GM23248 (cell line): ENCODE measurements around the gene ST6GALNAC3. TPM values are rescaled to one million over a fixed set of nuclear protein-coding genes. Genes with fewer than 3 reads are reported as not detected.
A peak's percentile ranks its signal among the peaks of the same experiment; 100 is the strongest.

Experiments used
- DNase-seq: peaks from one replicate; pipeline ENCODE4 v3.0.0-alpha.2; 2015
- H2AFZ ChIP-seq: fragments of 200-600 bp; sonication (generic); 2 replicates; pipeline ENCODE4 v1.6.1; 2016; ENCODE audit warnings: antibody characterized with exemption
- H3F3A ChIP-seq: fragments of 200-600 bp; sonication (generic); 2 replicates; pipeline ENCODE4 v1.6.1; 2016; ENCODE audit warnings: mild to moderate bottlenecking, antibody characterized with exemption, mixed run types; ENCODE audit not compliant: insufficient read depth
- H3K27ac ChIP-seq: fragments of 200-600 bp; sonication (generic); 2 replicates; pipeline ENCODE4 v1.5.1; 2016; ENCODE audit warnings: mild to moderate bottlenecking
- H3K27me3 ChIP-seq: fragments of 200-600 bp; sonication (generic); replicated peaks from 2 replicates; pipeline ENCODE4 v1.6.1; 2016; ENCODE audit warnings: mild to moderate bottlenecking; ENCODE audit not compliant: insufficient read depth
- H3K36me3 ChIP-seq: fragments of 200-600 bp; sonication (generic); 2 replicates; pipeline ENCODE4 v1.6.1; 2016; ENCODE audit warnings: low read depth, mild to moderate bottlenecking
- H3K4me1 ChIP-seq: fragments of 200-600 bp; sonication (generic); 2 replicates; pipeline ENCODE4 v1.6.1; 2016; ENCODE audit warnings: mild to moderate bottlenecking; ENCODE audit not compliant: insufficient read depth
- H3K4me2 ChIP-seq: fragments of 200-600 bp; sonication (generic); one replicate; pipeline ENCODE4 v1.6.1; 2016; ENCODE audit warnings: mild to moderate bottlenecking; ENCODE audit not compliant: unreplicated experiment
- H3K4me3 ChIP-seq: fragments of 200-600 bp; sonication (generic); 2 replicates; pipeline ENCODE4 v1.5.1; 2016; ENCODE audit warnings: mild to moderate bottlenecking
- H3K79me2 ChIP-seq: fragments of 200-600 bp; sonication (generic); 2 replicates; pipeline ENCODE4 v1.6.1; 2016; ENCODE audit warnings: mild to moderate bottlenecking; ENCODE audit not compliant: insufficient read depth
- H3K9ac ChIP-seq: fragments of 200-600 bp; sonication (generic); 2 replicates; pipeline ENCODE4 v1.6.1; 2016; ENCODE audit warnings: mild to moderate bottlenecking
- H3K9me2 ChIP-seq: fragments of 200-600 bp; sonication (generic); 2 replicates; pipeline ENCODE4 v1.6.1; 2016; ENCODE audit warnings: mixed run types, mild to moderate bottlenecking, moderate library complexity; ENCODE audit not compliant: insufficient read depth
- H3K9me3 ChIP-seq: fragments of 200-600 bp; sonication (generic); one replicate; pipeline ENCODE4 v1.6.1; 2017; ENCODE audit warnings: low read depth
- H4K20me1 ChIP-seq: fragments of 200-600 bp; sonication (generic); 2 replicates; pipeline ENCODE4 v1.6.0; 2016; ENCODE audit not compliant: insufficient read depth
- EZH2 ChIP-seq: fragments of 200-600 bp; sonication (generic); IDR thresholded peaks from 2 replicates; pipeline ENCODE4 v1.6.1; 2018; ENCODE audit warnings: antibody characterized with exemption, mild to moderate bottlenecking; ENCODE audit not compliant: insufficient read depth, poor library complexity, severe bottlenecking
- EZH2phosphoT487 ChIP-seq: fragments of 200-600 bp; sonication (generic); IDR thresholded peaks from 2 replicates; pipeline ENCODE4 v1.6.1; 2018; ENCODE audit warnings: antibody characterized with exemption, moderate library complexity, mild to moderate bottlenecking, low read depth; ENCODE audit not compliant: insufficient read depth
- WGBS, 2 experiments: methylation state at CpG; one replicate each; pipeline ENCODE4 v1.1.6; 2015 to 2017; ENCODE audit warnings: low lambda C conversion rate in 2 of 2, low coverage in 1 of 2; ENCODE audit errors: missing lambda C conversion rate in 2 of 2; 5-methylcytosine and 5-hydroxymethylcytosine counted together
- in situ Hi-C: fragments of 300-500 bp; cut with MboI; formaldehyde crosslinking; loops from 2 replicates; pipeline ENCODE4 v1.15.0; 2020
- polyA plus RNA-seq: library from polyadenylated mRNA; unstranded; fragments of >200 nt; fragmentation: Nextera tagmentation; extraction: Ambion mirVana; gene quantifications from 2 replicates; pipeline ENCODE4 v1.2.1, GENCODE V29; 2016
- total RNA-seq: library from RNA; depleted of rRNA; stranded (reverse); fragments of >200 nt; shearing (Covaris generic); gene quantifications from 2 replicates; pipeline ENCODE4 v1.2.3, GENCODE V29; 2014

ST6GALNAC3 gene
- total and polyA plus RNA-seq, 2 experiments from 2014 or later, result not detected

- in situ Hi-C loops, result no loop called here
- Histone ChIP-seq H3K9me2 (no peaks in the 10 kb centered on the region), H3K9me3 (no peaks in the 10 kb centered on the region), H3K4me2 (no peak overlapping the region), H3K27me3 (0 out of 2 replicates have a peak, but pooled peaks cover 9% of the 10 kb centered on the region), H3K4me3 (peak overlapping the region; percentile 68), H4K20me1 (no peaks in the 10 kb centered on the region), H3K36me3 (no peaks in the 10 kb centered on the region), H3F3A (no peaks in the 10 kb centered on the region), H3K4me1 (no peaks in the 10 kb centered on the region), H3K9ac (no peak overlapping the region), H3K79me2 (no peaks in the 10 kb centered on the region), H2AFZ (peak overlapping the region; percentile 80; the same call in 1 of the 2 replicates), H3K27ac (no peak overlapping the region)
- DNase-seq, result no peak
- TF ChIP-seq EZH2phosphoT487, result no peak
- no peak for TF ChIP-seq EZH2
- WGBS, 2 experiments, result 59 to 65% methylated on average over 8 to 9 of the region's 9 CpGs
These were observed 593 bp downstream of the ST6GALNAC3 start for GRCh38 chr1:76075188-76075489.

GRCh38 chr1:76075877-76076276 is 1.3 kb downstream of the ST6GALNAC3 start:
- H3K9ac ChIP-seq, result no peak overlapping the region
- no peaks in the 10 kb centered on the region for H3K4me1 ChIP-seq
- no peak overlapping the region for H3K4me3 ChIP-seq
- no peaks in the 10 kb centered on the region for H4K20me1 ChIP-seq
- no peak overlapping the region for H3K4me2 ChIP-seq
- TF ChIP-seq EZH2 (no peak), EZH2phosphoT487 (no peak)
- no peaks in the 10 kb centered on the region for H3K9me3 ChIP-seq
- H3F3A ChIP-seq, result no peaks in the 10 kb centered on the region
- no peaks in the 10 kb centered on the region for H3K79me2 ChIP-seq
- WGBS, 2 experiments, result 81 to 83% methylated on average over 5 of the region's 5 CpGs
- DNase-seq, result peak; percentile 7
- H3K27ac ChIP-seq, result no peak overlapping the region
- H3K27me3 ChIP-seq, result 0 out of 2 replicates have a peak, but pooled peaks cover 9% of the 10 kb centered on the region
- H2AFZ ChIP-seq, result no peak overlapping the region
- H3K9me2 ChIP-seq, result no peaks in the 10 kb centered on the region
- in situ Hi-C loops, result no loop called here
- no peaks in the 10 kb centered on the region for H3K36me3 ChIP-seq

- Histone ChIP-seq H3K4me3 (no peak overlapping the region), H3K79me2 (no peaks in the 10 kb centered on the region), H3K27ac (no peak overlapping the region), H3F3A (no peaks in the 10 kb centered on the region), H4K20me1 (no peaks in the 10 kb centered on the region), H3K27me3 (peaks cover 3% of the 10 kb centered on the region; the same call in 1 of the 2 replicates), H3K9me2 (no peaks in the 10 kb centered on the region), H3K36me3 (no peaks in the 10 kb centered on the region), H3K9me3 (no peaks in the 10 kb centered on the region), H3K9ac (no peak overlapping the region), H3K4me1 (no peaks in the 10 kb centered on the region), H2AFZ (no peak overlapping the region), H3K4me2 (no peak overlapping the region)
- TF ChIP-seq EZH2 (no peak), EZH2phosphoT487 (no peak)
- no peak for DNase-seq
- 82 to 88% methylated on average over 7 of the region's 7 CpGs for WGBS, 2 experiments
- in situ Hi-C loops, result no loop called here
These were observed 5.1 kb downstream of the ST6GALNAC3 start for GRCh38 chr1:76079475-76080227.

GRCh38 chr1:76080552-76081079 is 6.1 kb downstream of the ST6GALNAC3 start:
- in situ Hi-C loops, result no loop called here

More at GRCh38 chr1:76080552-76081079, 6.1 kb downstream of the ST6GALNAC3 start:
- Histone ChIP-seq H3K4me3 (no peak overlapping the region), H4K20me1 (no peaks in the 10 kb centered on the region), H3F3A (no peaks in the 10 kb centered on the region), H3K27ac (no peak overlapping the region), H3K4me2 (no peak overlapping the region), H3K9me3 (no peaks in the 10 kb centered on the region), H3K27me3 (peaks cover 3% of the 10 kb centered on the region; the same call in 1 of the 2 replicates), H2AFZ (no peak overlapping the region), H3K4me1 (no peaks in the 10 kb centered on the region), H3K9me2 (no peaks in the 10 kb centered on the region), H3K36me3 (no peaks in the 10 kb centered on the region), H3K9ac (no peak overlapping the region), H3K79me2 (no peaks in the 10 kb centered on the region)
- WGBS, 2 experiments, result 42 to 51% methylated on average over 3 to 4 of the region's 4 CpGs
- DNase-seq, result no peak
- TF ChIP-seq EZH2phosphoT487 (no peak), EZH2 (no peak)
